ENCODE measurements around the gene TSEN15. TPM values are rescaled to one million over a fixed set of nuclear protein-coding genes. Genes with fewer than 3 reads are reported as not detected.
"Not testable (repeated sequence)": the region's sequence is repeated elsewhere in the genome, so short reads cannot be mapped to it uniquely, and the experiment has no call there.

Gene TSEN15
- total RNA-seq, 1 donor from 2014 or later, result 10.7 TPM

DNA sequence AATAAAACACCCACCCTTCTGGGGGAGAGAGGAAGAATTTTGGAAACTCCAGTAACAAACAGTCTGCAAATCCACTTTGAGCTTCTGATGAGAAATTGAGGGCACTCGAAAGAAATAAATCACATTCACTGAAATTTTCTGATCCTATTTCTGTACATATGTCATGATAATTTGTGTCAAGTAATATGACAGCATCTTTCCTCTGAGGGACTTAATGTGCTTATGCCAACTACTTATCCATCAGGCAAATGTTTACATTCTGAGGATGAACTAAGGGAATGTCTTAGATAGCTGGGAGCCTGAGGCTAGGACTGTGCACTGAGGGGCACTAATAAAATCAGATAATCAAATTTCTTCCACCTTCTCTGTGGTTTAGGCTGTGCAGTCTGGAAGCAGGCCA is 44.5 kb downstream of the TSEN15 start:
- ATAC-seq, result no peak
- no peak for DNase-seq (ENCODE audit: low spot score)

DNA sequence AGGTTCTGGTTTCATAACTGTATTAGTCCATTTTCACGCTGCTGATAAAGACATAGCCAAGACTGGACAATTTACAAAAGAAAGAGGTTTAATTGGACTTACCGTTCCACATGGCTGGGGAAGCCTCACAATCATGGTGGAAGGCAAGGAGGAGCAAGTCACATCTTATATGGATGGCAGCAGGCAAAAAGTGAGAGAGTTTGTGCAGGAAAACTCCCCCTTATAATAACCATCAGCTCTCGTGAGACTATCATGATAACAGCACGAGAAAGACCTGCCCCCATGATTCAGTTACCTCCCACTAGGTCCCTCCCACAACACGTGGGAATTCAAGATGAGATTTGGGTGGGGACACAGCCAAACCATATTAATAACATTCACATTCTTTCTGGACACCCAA is 45.0 kb downstream of the TSEN15 start:
- DNase-seq (ENCODE audit: low spot score); ATAC-seq: not testable (repeated sequence)

- DNase-seq (ENCODE audit: low spot score) (no peak), ATAC-seq (no peak)
These were observed 49.6 kb downstream of the TSEN15 start for GRCh38 chr1:184101141-184101540.

- DNase-seq (ENCODE audit: low spot score) (no peak), ATAC-seq (no peak)
These were observed 50.0 kb downstream of the TSEN15 start for GRCh38 chr1:184101571-184101970.

- ATAC-seq (no peak), DNase-seq (ENCODE audit: low spot score) (no peak)
These were observed 59.0 kb downstream of the TSEN15 start for GRCh38 chr1:184110272-184111204.

DNA sequence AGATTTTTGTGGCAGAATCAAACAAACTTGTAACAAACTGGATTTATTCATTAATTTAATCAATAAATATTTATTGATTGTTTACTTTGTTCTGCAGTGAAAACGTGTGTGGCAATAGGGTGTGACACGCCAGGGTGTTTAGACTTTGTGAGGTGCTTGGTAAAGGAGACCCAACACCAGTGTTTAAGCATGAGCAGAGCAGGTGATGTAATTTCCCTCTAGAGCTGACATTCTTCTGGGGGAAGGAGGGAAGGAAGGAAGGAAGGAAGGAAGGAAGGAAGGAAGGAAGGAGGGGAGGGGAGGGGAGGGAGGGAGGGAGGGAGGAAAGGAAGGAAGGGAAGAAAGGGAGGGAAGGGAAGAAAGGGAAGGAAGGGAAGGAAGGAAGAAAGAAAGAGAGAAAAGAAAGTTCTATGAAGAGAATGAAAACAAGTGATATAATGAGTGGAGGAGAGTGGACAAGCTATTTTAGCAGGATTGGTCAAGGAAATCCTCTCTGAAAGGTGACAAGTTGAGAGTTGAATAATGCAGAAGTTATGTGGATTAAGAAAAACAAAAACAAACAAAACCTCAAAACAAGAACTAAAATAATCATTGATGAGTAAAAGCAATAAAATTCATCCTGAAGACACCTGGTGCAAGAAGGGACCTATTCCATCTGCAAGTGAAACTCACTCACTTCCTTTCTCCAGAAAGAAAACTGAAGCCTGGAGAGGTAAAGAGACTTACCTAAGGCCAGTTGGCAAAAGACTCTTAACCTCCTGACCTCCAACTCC is 60.8 kb downstream of the TSEN15 start:
- ATAC-seq (no peak), DNase-seq (ENCODE audit: low spot score) (no peak)

DNA sequence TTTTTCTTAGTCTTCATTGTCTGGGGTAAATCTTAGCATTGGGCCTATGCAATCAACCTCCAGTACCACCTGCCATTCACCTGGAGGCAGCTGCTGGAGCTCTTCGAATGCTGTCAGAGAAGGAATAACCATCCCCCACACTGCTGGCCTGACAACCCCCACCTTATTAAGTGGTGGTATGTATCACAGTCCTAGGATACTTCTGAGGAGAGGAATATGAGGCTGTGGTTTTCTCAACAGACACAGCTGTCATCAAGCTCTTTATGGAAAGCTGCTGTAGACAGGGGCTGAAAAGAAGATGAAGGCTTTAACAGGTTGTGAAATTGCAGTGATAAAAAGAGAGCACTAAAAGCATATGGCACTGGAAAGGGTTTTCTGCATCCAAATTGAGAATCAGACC is 61.7 kb downstream of the TSEN15 start:
- DNase-seq (ENCODE audit: low spot score) (no peak), ATAC-seq (no peak)

- DNase-seq (ENCODE audit: low spot score), result no peak
- ATAC-seq, result no peak
These were observed 63.4 kb downstream of the TSEN15 start for GRCh38 chr1:184114818-184115398.

- ATAC-seq, result no peak
- no peak for DNase-seq (ENCODE audit: low spot score)
These were observed 64.8 kb downstream of the TSEN15 start for GRCh38 chr1:184116287-184116686.

- DNase-seq (ENCODE audit: low spot score) (no peak), ATAC-seq (no peak)
These were observed 66.5 kb downstream of the TSEN15 start for GRCh38 chr1:184118046-184118445.

Other genes with a start within 250 kb of the TSEN15 start
- 5.9 TPM for gene RGL1, start 246.6 kb upstream of the TSEN15 start, total RNA-seq
- gene COLGALT2, start 14.0 kb upstream of the TSEN15 start, total RNA-seq, result 0.15 TPM

All from left lobe of liver (tissue), 2 donors.